ENCODE results near the gene LHX4.

DNA sequence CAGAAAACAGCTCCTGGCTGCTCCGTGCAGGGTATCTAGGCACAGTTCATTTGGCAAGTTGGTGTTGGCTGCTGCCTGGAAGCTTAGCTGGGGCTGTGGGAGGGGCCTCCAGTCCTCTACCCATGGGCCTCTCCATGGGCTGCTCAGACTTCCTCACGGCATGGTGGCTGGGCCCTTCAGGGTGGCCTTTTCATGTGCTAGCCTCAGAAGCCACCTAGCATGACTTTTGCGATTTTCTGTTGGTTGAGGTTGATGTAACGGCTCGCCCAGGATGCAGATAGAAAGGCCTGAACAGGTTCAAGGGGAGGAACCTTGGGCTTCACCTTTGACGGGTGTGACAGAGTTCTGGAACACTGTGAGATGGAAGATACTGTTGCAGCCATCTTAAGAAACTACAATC, 25.8 kb upstream of the LHX4 start:
- TF ChIP-seq, protein P1, sequence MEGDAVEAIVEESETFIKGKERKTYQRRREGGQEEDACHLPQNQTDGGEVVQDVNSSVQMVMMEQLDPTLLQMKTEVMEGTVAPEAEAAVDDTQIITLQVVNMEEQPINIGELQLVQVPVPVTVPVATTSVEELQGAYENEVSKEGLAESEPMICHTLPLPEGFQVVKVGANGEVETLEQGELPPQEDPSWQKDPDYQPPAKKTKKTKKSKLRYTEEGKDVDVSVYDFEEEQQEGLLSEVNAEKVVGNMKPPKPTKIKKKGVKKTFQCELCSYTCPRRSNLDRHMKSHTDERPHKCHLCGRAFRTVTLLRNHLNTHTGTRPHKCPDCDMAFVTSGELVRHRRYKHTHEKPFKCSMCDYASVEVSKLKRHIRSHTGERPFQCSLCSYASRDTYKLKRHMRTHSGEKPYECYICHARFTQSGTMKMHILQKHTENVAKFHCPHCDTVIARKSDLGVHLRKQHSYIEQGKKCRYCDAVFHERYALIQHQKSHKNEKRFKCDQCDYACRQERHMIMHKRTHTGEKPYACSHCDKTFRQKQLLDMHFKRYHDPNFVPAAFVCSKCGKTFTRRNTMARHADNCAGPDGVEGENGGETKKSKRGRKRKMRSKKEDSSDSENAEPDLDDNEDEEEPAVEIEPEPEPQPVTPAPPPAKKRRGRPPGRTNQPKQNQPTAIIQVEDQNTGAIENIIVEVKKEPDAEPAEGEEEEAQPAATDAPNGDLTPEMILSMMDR (IDR thresholded peaks at IDR 0.05) = no peak
- no peak for TF ChIP-seq POLR2A (IDR thresholded peaks at IDR 0.05)
- TF ChIP-seq POLR2AphosphoS5 (IDR thresholded peaks at IDR 0.05) = no peak

Data from breast epithelium (tissue), 3 donors.